Lower leg skin (tissue), 4 donors: ENCODE data around the gene CIP2A. TPM values are rescaled to one million over a fixed set of nuclear protein-coding genes. Genes with fewer than 3 reads are reported as not detected.

ENCODE experiments used
- DNase-seq, 2 donors: peaks; one replicate each; pipeline ENCODE4 v3.0.0-alpha.2; 2019; ENCODE audit warnings: low spot score in 2 of 2
- H3K4me3 ChIP-seq: fragments of 200-600 bp; sonication (generic); 2 replicates; pipeline ENCODE4 v1.5.1; 2017; ENCODE audit warnings: mild to moderate bottlenecking, low read depth; ENCODE audit not compliant: poor library complexity, severe bottlenecking
- CTCF ChIP-seq, 3 donors: fragments of 450-650 bp; IDR thresholded peaks; one replicate each; pipeline ENCODE4 v1.5.1; 2016; ENCODE audit warnings: antibody characterized with exemption in 3 of 3, mild to moderate bottlenecking in 3 of 3, moderate library complexity in 2 of 3
- POLR2A ChIP-seq, 2 donors: fragments of 450-650 bp; IDR thresholded peaks; one replicate each; pipeline ENCODE4 v1.6.1; 2016 to 2017; ENCODE audit warnings: antibody characterized with exemption in 2 of 2, mild to moderate bottlenecking in 1 of 2, moderate library complexity in 1 of 2
- WGBS, 2 donors: methylation state at CpG; one replicate each; pipeline ENCODE4 v1.1.5; 2018; 5-methylcytosine and 5-hydroxymethylcytosine counted together
- intact Hi-C: fragments of 100-400 bp; cut with DNase I; formaldehyde crosslinking; loops from one replicate; pipeline ENCODE4 v1.15.0; 2023; ENCODE audit warnings: low total_unique reads
- total RNA-seq, 4 donors: library from RNA; depleted of rRNA; stranded (reverse); fragments of >200 nt; gene quantifications; one replicate each; pipeline ENCODE4 v1.1.0, GENCODE V29; 2016

The CIP2A gene
- total RNA-seq, 4 donors from 2014 or later: 0.84 to 2.2 (median 1.3) TPM

GRCh38 chr3:108548304-108548703 lies 40.9 kb downstream of the CIP2A start:
- no peak overlapping the region for H3K4me3 ChIP-seq
- DNase-seq: no peak
- intact Hi-C loops: no loop called here
- WGBS, 2 donors: 78 to 85% methylated on average over 1 of the region's 1 CpG
- TF ChIP-seq POLR2A (IDR thresholded peaks at IDR 0.05): no peak
- TF ChIP-seq CTCF (IDR thresholded peaks at IDR 0.05): no peak

- H3K4me3 ChIP-seq: no peak overlapping the region
- intact Hi-C loops: no loop called here
- no peak for TF ChIP-seq POLR2A (IDR thresholded peaks at IDR 0.05)
- TF ChIP-seq CTCF (IDR thresholded peaks at IDR 0.05): no peak
- WGBS, 2 donors: 78 to 94% methylated on average over 3 of the region's 3 CpGs
- DNase-seq: no peak
These were observed 42.5 kb downstream of the CIP2A start for GRCh38 chr3:108546692-108547091.

- 93 to 94% methylated on average over 1 of the region's 1 CpG for WGBS, 2 donors
- H3K4me3 ChIP-seq: no peak overlapping the region
- DNase-seq: no peak
- TF ChIP-seq POLR2A (IDR thresholded peaks at IDR 0.05): no peak
- TF ChIP-seq CTCF (IDR thresholded peaks at IDR 0.05): no peak
- intact Hi-C loops: no loop called here
These were observed 43.0 kb downstream of the CIP2A start for GRCh38 chr3:108546247-108546646.

- no peak overlapping the region for H3K4me3 ChIP-seq
- 46 to 49% methylated on average over 4 of the region's 4 CpGs for WGBS, 2 donors
- intact Hi-C loops: no loop called here
- no peak for DNase-seq
- TF ChIP-seq CTCF (IDR thresholded peaks at IDR 0.05) (no peak), POLR2A (IDR thresholded peaks at IDR 0.05) (no peak)
These were observed 51.2 kb downstream of the CIP2A start for GRCh38 chr3:108538083-108538482.

GRCh38 chr3:108528459-108529252 lies 60.6 kb downstream of the CIP2A start:
- no peak for TF ChIP-seq CTCF (IDR thresholded peaks at IDR 0.05)
- TF ChIP-seq POLR2A (IDR thresholded peaks at IDR 0.05): no peak
- no peak for DNase-seq
- no peak overlapping the region for H3K4me3 ChIP-seq
- 22 to 26% methylated on average over 3 of the region's 3 CpGs for WGBS, 2 donors
- intact Hi-C loops: no loop called here

- TF ChIP-seq CTCF (IDR thresholded peaks at IDR 0.05): no peak
- no peak for TF ChIP-seq POLR2A (IDR thresholded peaks at IDR 0.05)
- intact Hi-C loops: no loop called here
- no peak overlapping the region for H3K4me3 ChIP-seq
- WGBS, 2 donors: 74 to 82% methylated on average over 2 of the region's 2 CpGs
- no peak for DNase-seq
These were observed 61.4 kb downstream of the CIP2A start for GRCh38 chr3:108527817-108528216.
